ENCODE data around the gene MYH10.

DNA sequence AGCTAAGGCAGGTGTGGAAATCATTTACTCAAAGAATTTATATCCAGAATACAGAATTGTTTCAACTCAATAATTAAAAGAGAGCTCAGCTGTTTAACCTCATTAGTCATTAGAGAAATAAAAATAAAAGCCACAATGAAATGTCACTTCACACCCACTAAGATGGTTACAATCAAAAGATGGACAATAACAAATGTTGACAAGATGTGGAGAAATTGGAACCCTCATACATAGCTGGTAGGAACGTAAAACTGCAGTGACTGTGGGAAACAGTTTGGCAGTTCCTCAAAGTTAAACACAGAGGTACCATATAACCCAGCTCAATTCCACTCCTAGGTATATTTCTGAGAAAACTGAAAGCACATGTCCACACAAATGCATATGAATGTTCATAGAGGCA, 145.0 kb downstream of the MYH10 start:
- TF ChIP-seq YY1 (IDR thresholded peaks at IDR 0.05; ENCODE audit: insufficient read depth, insufficient read length) (no peak), SUZ12 (IDR thresholded peaks at IDR 0.05; ENCODE audit: extremely low read depth, insufficient read depth, insufficient read length) (no peak), ZNF274 (IDR thresholded peaks at IDR 0.05; ENCODE audit: low read depth, low read length) (no peak)

Measured in NT2/D1 (cell line).